Activated B cell treated with CpG ODN at 0.5 μM for 24 hours (primary cell): ENCODE results near the gene LIMA1. TPM values are rescaled to one million over a fixed set of nuclear protein-coding genes. Genes with fewer than 3 reads are reported as not detected.
"Not testable (repeated sequence)": the region's sequence is repeated elsewhere in the genome, so short reads cannot be mapped to it uniquely, and the experiment has no call there.

ENCODE experiments used
- ATAC-seq: fragments of 200-7000 bp; cut with Tn5 transposase; one replicate; pipeline ENCODE4 v1.10.0; 2021; ENCODE audit warnings: low read depth, mild to moderate bottlenecking, moderate library complexity
- CTCF ChIA-PET: fragments of 350-600 bp; sonication (Branson Sonifier 250); formaldehyde crosslinking; loops from one replicate; lab custom pipeline; 2021; ENCODE audit warnings: antibody characterized with exemption; lab: Charles Lee
- POLR2A ChIA-PET: fragments of 350-600 bp; sonication (Branson Sonifier 250); formaldehyde crosslinking; loops from one replicate; lab custom pipeline; 2021; ENCODE audit warnings: antibody characterized with exemption; lab: Charles Lee
- DNase-seq: peaks from one replicate; pipeline ENCODE4 v3.0.0; 2022
- H3K27ac Mint-ChIP-seq: one replicate; pipeline ENCODE4 v1.8.0; 2020; ENCODE audit warnings: mixed read lengths
- H3K27me3 Mint-ChIP-seq: one replicate; pipeline ENCODE4 v1.8.0; 2021; ENCODE audit warnings: mixed read lengths
- H3K36me3 Mint-ChIP-seq: one replicate; pipeline ENCODE4 v1.8.0; 2021; ENCODE audit warnings: low read depth, mixed read lengths
- H3K4me1 Mint-ChIP-seq: one replicate; pipeline ENCODE4 v1.8.0; 2021; ENCODE audit warnings: mixed read lengths
- H3K4me3 Mint-ChIP-seq: one replicate; pipeline ENCODE4 v1.8.0; 2020; ENCODE audit warnings: mild to moderate bottlenecking, mixed read lengths
- H3K9me3 Mint-ChIP-seq: one replicate; pipeline ENCODE4 v1.8.0; 2020; ENCODE audit warnings: mixed read lengths
- intact Hi-C: fragments of 100-400 bp; cut with micrococcal nuclease; formaldehyde crosslinking; loops from one replicate; pipeline ENCODE4 v1.15.1; 2024
- total RNA-seq: library from RNA; stranded (reverse); gene quantifications from 2 replicates; pipeline ENCODE4 v1.2.3, GENCODE V29; 2022
- TF ChIP-seq, protein P1 (sequence below): fragments of 200-600 bp; IDR thresholded peaks from one replicate; pipeline ENCODE4 v1.8.0; 2022; ENCODE audit warnings: antibody characterized with exemption, mild to moderate bottlenecking

Gene LIMA1
- total RNA-seq, 1 donor from 2014 or later = 5.7 TPM

DNA sequence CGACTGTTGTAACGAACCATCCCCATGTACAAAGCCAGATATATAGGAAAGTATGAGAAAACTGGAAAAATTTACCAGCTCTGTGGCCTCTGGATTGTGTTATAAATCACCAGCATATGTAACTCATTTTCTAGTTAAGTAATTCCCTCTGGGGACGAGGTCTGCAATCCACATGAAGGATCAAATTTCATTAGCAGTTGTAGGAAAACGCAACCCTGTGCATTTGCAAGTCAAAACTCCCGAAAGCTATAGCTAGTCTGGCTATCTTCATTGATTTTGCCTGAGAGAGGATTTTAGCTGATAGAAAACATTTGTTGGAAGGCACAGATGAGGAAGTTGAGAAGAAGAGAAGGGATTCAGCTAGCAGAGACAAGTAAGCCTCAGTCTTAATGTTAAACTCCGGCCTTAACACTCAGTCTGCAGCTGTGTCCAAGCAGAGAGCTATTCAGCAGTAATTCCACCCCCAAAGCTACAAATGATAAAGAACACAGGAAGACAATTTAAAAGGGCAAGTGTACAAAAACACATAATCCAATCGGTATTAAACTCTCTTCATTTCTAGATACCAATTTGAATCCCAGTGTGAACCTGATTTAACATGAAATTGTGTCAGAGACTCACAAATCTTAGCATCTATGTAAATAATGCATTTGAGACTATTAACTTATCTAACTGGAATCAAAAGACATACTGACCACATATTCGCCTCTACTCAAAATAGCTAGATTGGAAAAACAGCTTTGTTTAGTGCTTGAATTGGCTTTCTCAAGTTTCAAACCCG, 61.9 kb downstream of the LIMA1 start:
- POLR2A ChIA-PET = interaction anchor here (0.5 to 1.9 kb wide), 7 partner anchors 11 to 189 kb away, joined by 3 to 6 read pairs (median 3); partner anchors contain the start of genes COX14 and SMARCD1
- no peak overlapping the region for H3K4me3 Mint-ChIP-seq
- H3K27ac Mint-ChIP-seq = no peak overlapping the region
- no peak for ATAC-seq
- DNase-seq = no peak
- H3K36me3 Mint-ChIP-seq = no peaks in the 10 kb centered on the region
- intact Hi-C loops = no loop called here
- CTCF ChIA-PET = interaction anchor here (0.6 to 1.3 kb wide), 2 partner anchors 93 to 297 kb away, joined by 4 read pairs; no protein-coding TSS in a partner anchor
- H3K9me3 Mint-ChIP-seq = no peaks in the 10 kb centered on the region
- H3K4me1 Mint-ChIP-seq = peaks cover 19% of the 10 kb centered on the region
- TF ChIP-seq, protein P1, sequence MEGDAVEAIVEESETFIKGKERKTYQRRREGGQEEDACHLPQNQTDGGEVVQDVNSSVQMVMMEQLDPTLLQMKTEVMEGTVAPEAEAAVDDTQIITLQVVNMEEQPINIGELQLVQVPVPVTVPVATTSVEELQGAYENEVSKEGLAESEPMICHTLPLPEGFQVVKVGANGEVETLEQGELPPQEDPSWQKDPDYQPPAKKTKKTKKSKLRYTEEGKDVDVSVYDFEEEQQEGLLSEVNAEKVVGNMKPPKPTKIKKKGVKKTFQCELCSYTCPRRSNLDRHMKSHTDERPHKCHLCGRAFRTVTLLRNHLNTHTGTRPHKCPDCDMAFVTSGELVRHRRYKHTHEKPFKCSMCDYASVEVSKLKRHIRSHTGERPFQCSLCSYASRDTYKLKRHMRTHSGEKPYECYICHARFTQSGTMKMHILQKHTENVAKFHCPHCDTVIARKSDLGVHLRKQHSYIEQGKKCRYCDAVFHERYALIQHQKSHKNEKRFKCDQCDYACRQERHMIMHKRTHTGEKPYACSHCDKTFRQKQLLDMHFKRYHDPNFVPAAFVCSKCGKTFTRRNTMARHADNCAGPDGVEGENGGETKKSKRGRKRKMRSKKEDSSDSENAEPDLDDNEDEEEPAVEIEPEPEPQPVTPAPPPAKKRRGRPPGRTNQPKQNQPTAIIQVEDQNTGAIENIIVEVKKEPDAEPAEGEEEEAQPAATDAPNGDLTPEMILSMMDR = no peak
- no peaks in the 10 kb centered on the region for H3K27me3 Mint-ChIP-seq

DNA sequence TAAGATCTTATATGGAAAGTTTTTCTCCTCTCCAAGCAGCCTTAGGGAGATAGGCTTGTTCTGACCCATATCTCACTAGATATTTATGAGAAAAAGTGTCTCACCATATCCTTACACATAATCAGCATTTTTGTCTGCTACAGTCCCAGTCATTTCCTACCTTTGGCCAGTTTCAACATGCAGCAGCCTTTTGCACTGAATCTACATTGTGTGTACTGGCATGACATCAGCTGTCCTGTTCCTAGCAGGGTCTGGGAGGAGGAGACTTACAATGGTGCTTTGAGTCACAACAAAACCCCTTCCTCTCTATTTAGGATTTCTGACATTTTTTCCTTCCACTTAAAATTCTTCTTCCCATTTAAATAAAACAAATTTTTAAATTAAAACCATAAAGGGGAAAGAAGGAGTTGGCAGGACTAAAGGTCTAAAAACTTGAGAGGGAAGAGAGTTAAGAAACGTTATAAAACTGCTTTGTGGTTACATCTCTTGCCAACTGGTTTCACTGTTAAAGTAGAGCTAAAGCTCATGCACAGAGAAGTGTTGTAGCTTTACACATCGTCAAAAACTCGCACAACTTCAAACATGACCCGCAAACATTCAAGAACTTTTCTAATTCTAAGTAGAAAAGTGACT, 62.8 kb downstream of the LIMA1 start:
- H3K27me3 Mint-ChIP-seq = no peaks in the 10 kb centered on the region
- H3K4me3 Mint-ChIP-seq = no peak overlapping the region
- peaks cover 18% of the 10 kb centered on the region for H3K4me1 Mint-ChIP-seq
- ChIA-PET POLR2A (interaction anchor here (0.6 to 1.9 kb wide), 3 partner anchors 12 to 136 kb away, joined by 3 to 6 read pairs (median 3); partner anchors contain the start of genes COX14 and SMARCD1), CTCF (interaction anchor here (1.3 kb wide), 1 partner anchor 94 kb away, joined by 4 read pairs; no protein-coding TSS in a partner anchor)
- intact Hi-C loops = no loop called here
- ATAC-seq = no peak
- TF ChIP-seq, protein P1 = no peak
- peak overlapping the region; percentile 24 for H3K27ac Mint-ChIP-seq
- no peaks in the 10 kb centered on the region for H3K36me3 Mint-ChIP-seq
- no peaks in the 10 kb centered on the region for H3K9me3 Mint-ChIP-seq
- DNase-seq = no peak

DNA sequence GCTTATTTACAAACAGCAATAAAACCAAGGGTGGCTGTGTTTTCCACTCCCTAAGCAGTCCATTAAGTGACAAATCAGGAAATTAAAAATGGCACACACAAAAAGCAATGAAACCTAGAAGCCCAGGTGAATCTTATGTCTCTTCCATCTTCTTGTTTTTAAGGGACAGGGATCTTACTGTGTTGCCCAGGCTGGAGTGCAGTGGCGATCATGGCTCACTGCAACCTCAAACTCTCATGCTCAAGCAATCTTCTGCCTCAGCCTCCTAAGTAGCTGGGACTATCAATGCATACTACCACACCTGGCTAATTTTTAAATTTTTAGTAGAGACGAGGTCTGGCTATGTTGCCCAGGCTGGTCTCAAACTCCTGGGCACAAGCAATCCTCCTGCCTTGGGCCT, 63.8 kb downstream of the LIMA1 start:
- TF ChIP-seq, protein P1 = no peak
- ATAC-seq (no peak), DNase-seq (no peak)
- ChIA-PET CTCF (no interaction called here), POLR2A (no interaction called here)
- H3K27ac Mint-ChIP-seq = no peak overlapping the region
- no peaks in the 10 kb centered on the region for H3K36me3 Mint-ChIP-seq
- intact Hi-C loops = no loop called here
- no peaks in the 10 kb centered on the region for H3K27me3 Mint-ChIP-seq
- peaks cover 16% of the 10 kb centered on the region for H3K4me1 Mint-ChIP-seq
- no peaks in the 10 kb centered on the region for H3K9me3 Mint-ChIP-seq
- H3K4me3 Mint-ChIP-seq = no peak overlapping the region

DNA sequence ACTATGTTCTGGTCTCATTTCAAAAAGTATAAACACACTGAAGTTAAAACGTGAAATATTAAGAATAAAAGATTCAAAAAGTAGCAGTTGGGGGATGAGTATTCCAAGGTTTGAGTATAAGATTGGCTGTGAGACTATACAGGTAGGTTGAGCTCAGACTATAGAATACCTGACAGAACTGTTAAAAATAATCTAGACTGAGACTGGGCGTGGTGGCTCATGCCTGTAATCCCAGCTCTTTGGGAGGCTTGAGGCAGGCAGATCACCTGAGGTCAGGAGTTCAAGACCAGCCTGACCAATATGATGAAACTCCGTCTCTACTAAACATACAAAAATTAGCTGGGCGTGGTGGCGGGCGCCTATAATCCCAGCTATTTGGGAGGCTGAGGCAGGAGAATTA, 64.3 kb downstream of the LIMA1 start:
- POLR2A ChIA-PET, intact Hi-C loops, CTCF ChIA-PET, ATAC-seq, H3K4me3 Mint-ChIP-seq, H3K36me3 Mint-ChIP-seq, H3K9me3 Mint-ChIP-seq, H3K27ac Mint-ChIP-seq, H3K27me3 Mint-ChIP-seq, DNase-seq: not testable (repeated sequence)
- H3K4me1 Mint-ChIP-seq = peaks cover 11% of the 10 kb centered on the region

DNA sequence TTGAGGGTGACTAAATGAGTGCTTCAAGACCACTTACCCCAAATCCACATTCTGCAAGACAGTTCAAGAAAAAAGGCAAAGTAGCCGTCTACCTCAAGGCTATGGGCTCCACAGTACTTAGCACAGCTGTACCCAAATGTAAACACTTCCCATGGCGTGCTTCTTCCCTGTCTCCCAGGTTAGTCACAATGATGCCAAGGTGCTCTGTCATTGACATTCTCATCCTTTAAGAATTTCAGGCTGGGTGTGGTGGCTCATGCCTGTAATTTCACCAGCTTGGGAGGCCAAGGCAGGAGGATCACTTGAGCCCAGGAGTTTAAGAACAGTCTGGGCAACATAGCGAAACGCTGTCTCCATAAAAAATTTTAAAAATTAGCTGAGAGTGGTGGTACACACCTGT, 64.9 kb downstream of the LIMA1 start:
- no peaks in the 10 kb centered on the region for H3K9me3 Mint-ChIP-seq
- TF ChIP-seq, protein P1 = no peak
- POLR2A ChIA-PET = no interaction called here
- peaks cover 6% of the 10 kb centered on the region for H3K4me1 Mint-ChIP-seq
- CTCF ChIA-PET = no interaction called here
- DNase-seq (no peak), ATAC-seq (no peak)
- intact Hi-C loops = no loop called here
- H3K36me3 Mint-ChIP-seq = no peaks in the 10 kb centered on the region
- H3K27ac Mint-ChIP-seq = no peak overlapping the region
- no peaks in the 10 kb centered on the region for H3K27me3 Mint-ChIP-seq
- no peak overlapping the region for H3K4me3 Mint-ChIP-seq
